ENCODE measurements around the gene TMEM38B. TPM values are rescaled to one million over a fixed set of nuclear protein-coding genes. Genes with fewer than 3 reads are reported as not detected.

The TMEM38B gene
- total and polyA plus RNA-seq, 2 of the 8 experiments (the other 6 are each of a cell fraction or from before 2014, with no cell fraction given), result 10.6 to 12.4 TPM

DNA sequence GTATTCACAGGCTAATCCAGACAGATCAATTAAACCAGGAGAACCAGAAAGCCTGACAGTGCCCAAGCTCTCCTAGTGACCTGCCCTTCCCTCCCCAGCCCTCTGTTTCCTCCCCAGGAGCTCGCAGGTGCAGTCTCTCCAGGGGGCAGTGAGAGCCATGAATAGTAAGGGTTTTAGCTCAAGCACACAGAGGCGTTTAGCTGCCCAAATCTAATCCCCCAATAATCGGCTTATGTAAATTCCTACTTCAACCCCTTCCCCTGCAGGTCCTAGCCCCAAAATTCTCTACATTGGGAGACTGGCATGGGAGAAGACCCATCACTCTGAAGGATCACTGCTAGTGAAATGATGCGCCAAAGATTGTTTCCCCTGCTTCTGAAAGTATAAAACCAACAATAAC lies 42.5 kb upstream of the TMEM38B start (continued):
- TF ChIP-seq BRCA1 (IDR thresholded peaks at IDR 0.05; ENCODE audit: low read depth, low read length) (no peak), POLR2AphosphoS5 (IDR thresholded peaks at IDR 0.05; ENCODE audit: low read depth, low read length) (no peak), NANOG (IDR thresholded peaks at IDR 0.05; ENCODE audit: insufficient read depth, low read depth, low read length, poor library complexity, severe bottlenecking) (peak; percentile 81), SP1 (IDR thresholded peaks at IDR 0.05; ENCODE audit: low read depth, low read length) (no peak), EGR1 (IDR thresholded peaks at IDR 0.05; ENCODE audit: borderline replicate concordance, low read depth, low read length) (no peak), RNF2 (IDR thresholded peaks at IDR 0.05; ENCODE audit: borderline replicate concordance, low read depth, low read length, missing control alignments, poor library complexity, severe bottlenecking) (no peak), EP300 (IDR thresholded peaks at IDR 0.05; ENCODE audit: borderline replicate concordance in 1 of 2, low read depth in 2 of 2, low read length in 2 of 2) (peak in 1 of 2 experiments; percentile 21; a peak in 1 of 3 replicates), HDAC6 (IDR thresholded peaks at IDR 0.05; ENCODE audit: low read depth, low read length) (no peak), RXRA (IDR thresholded peaks at IDR 0.05; ENCODE audit: insufficient read depth, low read depth, low read length) (no peak)
- TF ChIP-seq, protein P1, sequence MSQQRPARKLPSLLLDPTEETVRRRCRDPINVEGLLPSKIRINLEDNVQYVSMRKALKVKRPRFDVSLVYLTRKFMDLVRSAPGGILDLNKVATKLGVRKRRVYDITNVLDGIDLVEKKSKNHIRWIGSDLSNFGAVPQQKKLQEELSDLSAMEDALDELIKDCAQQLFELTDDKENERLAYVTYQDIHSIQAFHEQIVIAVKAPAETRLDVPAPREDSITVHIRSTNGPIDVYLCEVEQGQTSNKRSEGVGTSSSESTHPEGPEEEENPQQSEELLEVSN (IDR thresholded peaks at IDR 0.05), result no peak
